GM19238 (cell line): Measurements from ENCODE around the gene RGL1.
"Not testable (repeated sequence)": the region's sequence is repeated elsewhere in the genome, so short reads cannot be mapped to it uniquely, and the experiment has no call there.

ENCODE experiments used
- DNase-seq: peaks from one replicate; pipeline ENCODE4 v3.0.0; 2011; ENCODE audit warnings: low spot score; ENCODE audit not compliant: insufficient read length

The RGL1 gene

GRCh38 chr1:183785921-183786320 is 19.0 kb upstream of the RGL1 start:
- not testable (repeated sequence) for DNase-seq

- DNase-seq = no peak
Measured at GRCh38 chr1:183787704-183788103, 17.2 kb upstream of the RGL1 start.

- no peak for DNase-seq
Measured at GRCh38 chr1:183791319-183791718, 13.6 kb upstream of the RGL1 start.

GRCh38 chr1:183792300-183792699 is 12.6 kb upstream of the RGL1 start:
- DNase-seq = no peak

GRCh38 chr1:183794088-183794487 is 10.8 kb upstream of the RGL1 start:
- no peak for DNase-seq

GRCh38 chr1:183800449-183800848 is 4.5 kb upstream of the RGL1 start:
- no peak for DNase-seq

- no peak for DNase-seq
Measured at GRCh38 chr1:183801649-183802048, 3.3 kb upstream of the RGL1 start.

- DNase-seq = no peak
Measured at GRCh38 chr1:183804387-183804786, 533 bp upstream of the RGL1 start.

GRCh38 chr1:183806125-183806524 is 1.2 kb downstream of the RGL1 start:
- no peak for DNase-seq

GRCh38 chr1:183806675-183807074 is 1.8 kb downstream of the RGL1 start:
- no peak for DNase-seq

GRCh38 chr1:183807549-183808168 is 2.7 kb downstream of the RGL1 start:
- no peak for DNase-seq

GRCh38 chr1:183808296-183809027 is 3.5 kb downstream of the RGL1 start:
- DNase-seq = no peak

- no peak for DNase-seq
Measured at GRCh38 chr1:183810121-183810520, 5.2 kb downstream of the RGL1 start.

- no peak for DNase-seq
Measured at GRCh38 chr1:183810756-183811544, 6.0 kb downstream of the RGL1 start.

GRCh38 chr1:183812128-183812527 is 7.2 kb downstream of the RGL1 start:
- no peak for DNase-seq

GRCh38 chr1:183812686-183813569 is 8.0 kb downstream of the RGL1 start:
- DNase-seq = no peak

GRCh38 chr1:183814121-183814681 is 9.3 kb downstream of the RGL1 start:
- DNase-seq = no peak

- no peak for DNase-seq
Measured at GRCh38 chr1:183816110-183816509, 11.2 kb downstream of the RGL1 start.

- no peak for DNase-seq
Measured at GRCh38 chr1:183817576-183818288, 12.8 kb downstream of the RGL1 start.

GRCh38 chr1:183819059-183819458 is 14.1 kb downstream of the RGL1 start:
- DNase-seq = no peak
